Retina (tissue), 1 donor: ENCODE results near the gene CBX2.

Experiments used
- DNase-seq: peaks from one replicate; pipeline ENCODE4 v3.0.0-alpha.2; 2016

CBX2 gene

GRCh38 chr17:79801156-79802038 is 23.4 kb downstream of the CBX2 start:
- peak; percentile 68 for DNase-seq

DNA sequence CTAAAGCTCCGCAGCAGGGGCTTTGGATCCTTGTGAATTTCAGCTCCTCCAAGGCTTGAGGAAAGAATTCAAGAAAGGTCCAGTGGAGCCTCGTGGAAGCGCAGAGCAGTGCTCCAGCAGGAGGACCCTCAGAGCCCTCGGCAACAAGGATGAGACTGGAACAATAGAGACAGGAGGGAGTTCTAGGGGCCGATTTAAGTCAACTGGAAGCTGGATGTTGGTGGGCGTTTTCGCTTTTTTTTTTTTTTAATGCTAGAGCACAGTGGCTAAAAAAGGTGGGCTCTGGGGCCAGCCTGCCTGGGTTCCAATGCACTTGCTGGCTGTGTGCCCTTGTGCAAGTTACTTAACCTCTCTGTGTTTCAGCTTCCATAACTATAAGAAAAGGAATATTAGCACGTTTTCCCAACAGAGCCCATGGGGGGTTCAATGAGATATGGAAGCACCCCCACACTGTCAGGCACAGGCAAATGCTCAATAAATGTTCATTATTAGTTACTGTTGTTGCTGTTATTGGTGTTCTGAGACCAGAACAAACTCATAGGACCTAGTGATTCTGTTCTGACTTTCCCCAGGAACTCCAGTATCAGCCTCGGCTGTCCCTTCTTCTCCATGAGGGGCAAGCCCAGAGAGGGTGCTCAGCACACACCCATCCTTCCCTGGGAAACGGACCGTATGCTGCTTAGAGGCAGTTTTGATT is 24.2 kb downstream of the CBX2 start:
- no peak for DNase-seq

DNA sequence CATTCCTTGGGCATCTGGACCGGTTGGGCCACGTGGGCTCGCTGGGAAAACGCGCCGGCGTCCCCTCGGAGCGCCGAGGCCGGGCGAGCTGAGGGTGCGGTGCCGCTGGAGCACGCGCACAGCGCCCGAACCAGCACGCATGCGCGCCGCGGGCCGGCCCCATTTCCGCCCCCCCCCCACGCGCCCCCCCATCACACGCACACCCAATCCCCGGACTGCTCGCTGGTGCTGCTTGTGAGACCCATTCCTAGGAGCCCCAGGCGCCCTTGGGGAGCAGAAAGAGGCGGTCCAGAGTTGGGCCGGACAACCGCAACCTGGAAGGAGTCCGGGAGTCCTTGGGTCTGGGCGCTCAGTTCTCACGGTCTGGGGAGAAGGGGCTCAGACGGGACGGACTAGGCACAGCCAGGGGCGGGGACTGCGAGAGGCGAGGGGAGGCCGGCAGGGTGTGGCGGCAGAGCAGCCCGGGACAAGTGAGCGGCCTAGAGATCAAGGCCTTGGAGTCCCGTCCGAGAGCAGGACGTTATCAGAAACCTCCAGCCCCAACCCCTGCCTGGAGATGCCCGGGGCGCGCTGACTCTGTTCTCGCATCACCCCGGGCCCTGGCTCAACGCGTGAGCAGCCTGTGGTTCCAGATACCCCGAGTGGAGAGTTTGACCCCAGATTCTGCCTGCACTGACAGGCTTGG is 24.9 kb downstream of the CBX2 start:
- DNase-seq = peak; percentile 56

- DNase-seq = no peak
These were observed 25.6 kb downstream of the CBX2 start for GRCh38 chr17:79803421-79803996.

DNA sequence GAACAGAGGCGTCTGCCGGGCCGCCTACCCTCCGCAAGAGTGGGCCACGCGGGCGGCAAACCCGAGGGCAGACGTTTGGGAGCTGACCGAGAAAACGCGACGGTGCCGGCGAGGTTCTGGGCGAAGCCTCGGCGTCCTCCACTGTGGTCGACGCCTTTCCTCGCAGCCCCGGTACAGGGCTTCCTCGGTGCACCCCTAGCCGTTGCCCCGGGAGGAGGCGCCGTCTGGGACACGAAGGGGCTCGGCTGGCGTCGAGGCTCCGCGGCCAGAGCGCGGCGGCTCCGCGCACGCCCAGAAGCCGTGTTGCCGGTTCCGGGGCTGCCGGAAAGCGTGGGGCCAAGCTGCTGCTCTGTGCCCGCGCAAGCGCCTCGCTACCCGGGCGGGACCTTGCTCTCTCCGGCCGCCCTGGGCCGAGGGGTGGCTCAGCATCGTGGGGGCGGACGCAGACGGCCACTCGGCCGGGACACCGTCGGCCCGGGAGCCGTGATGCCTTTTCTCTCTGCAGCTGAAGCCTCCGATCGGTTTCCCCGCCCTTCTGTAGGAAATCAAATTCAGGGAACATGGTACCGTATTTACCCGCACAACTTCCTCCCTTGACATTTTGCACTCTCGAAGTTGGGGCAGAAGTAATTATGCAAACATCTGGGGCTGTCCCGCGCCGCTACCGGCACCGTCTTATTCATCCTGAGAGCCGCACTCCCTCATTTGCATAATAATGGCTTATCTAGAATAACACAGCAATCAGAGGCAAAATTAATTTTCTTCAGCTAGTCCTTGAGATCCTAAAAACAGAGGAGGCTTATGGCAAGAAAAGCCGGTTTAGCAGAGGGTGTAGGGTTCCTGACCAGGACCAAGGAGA is 26.3 kb downstream of the CBX2 start:
- DNase-seq = peak; percentile 79

DNA sequence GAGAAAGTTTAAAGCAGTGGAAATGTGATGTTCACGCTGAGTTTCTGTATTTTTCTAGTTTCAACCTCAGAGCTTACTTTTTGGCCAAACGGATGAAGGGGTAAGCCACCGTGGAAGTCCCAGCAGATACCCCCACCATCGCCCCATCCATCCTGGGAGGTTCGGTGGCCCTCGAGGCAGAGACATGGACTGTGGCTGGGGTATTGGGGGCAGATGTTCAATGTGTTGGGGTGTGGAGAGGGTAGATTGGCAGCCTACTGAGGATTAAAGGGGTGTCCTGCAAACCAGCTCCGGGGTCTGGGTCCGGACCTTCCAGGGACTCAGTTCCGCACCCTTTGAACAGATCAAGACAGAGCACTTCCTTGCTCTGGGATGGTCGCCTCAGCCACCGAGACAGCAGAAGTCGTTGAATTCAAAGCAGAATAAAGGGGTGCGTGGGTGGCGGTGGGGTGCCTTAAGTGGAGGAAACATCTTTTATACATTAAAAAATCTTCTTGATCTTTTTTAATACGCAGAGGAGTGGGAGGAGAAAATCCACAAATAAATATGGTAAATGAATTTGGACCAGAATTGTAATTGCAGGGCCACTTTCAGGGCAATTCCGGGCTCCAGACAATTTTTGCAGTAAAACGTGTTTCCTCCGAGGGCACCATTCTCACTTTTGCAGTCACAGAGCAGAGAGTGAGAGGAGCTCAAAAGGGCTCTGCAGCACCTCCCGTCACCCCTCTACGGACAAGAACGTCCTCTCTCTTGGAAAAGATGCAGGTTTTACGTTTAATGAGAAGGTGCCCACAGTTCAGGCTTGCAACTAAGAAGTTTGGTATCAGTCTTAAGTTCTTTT is 27.1 kb downstream of the CBX2 start:
- peak; percentile 36 for DNase-seq

DNA sequence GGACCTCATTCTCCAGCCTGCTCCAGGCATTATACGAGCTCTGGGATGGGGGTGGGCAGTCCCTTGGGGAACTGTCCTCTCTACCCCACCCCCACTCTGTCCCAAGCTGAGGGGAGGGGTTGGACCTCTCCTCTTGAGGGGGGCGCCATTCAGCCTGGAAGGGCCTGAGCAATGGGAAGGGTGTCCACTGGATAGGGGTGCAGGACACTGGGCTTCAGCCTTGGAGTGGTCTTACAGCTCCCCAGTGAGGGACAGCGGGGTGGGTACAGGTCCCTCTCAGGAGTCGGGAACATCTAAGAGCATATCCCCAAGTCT is 28.5 kb downstream of the CBX2 start:
- no peak for DNase-seq

DNA sequence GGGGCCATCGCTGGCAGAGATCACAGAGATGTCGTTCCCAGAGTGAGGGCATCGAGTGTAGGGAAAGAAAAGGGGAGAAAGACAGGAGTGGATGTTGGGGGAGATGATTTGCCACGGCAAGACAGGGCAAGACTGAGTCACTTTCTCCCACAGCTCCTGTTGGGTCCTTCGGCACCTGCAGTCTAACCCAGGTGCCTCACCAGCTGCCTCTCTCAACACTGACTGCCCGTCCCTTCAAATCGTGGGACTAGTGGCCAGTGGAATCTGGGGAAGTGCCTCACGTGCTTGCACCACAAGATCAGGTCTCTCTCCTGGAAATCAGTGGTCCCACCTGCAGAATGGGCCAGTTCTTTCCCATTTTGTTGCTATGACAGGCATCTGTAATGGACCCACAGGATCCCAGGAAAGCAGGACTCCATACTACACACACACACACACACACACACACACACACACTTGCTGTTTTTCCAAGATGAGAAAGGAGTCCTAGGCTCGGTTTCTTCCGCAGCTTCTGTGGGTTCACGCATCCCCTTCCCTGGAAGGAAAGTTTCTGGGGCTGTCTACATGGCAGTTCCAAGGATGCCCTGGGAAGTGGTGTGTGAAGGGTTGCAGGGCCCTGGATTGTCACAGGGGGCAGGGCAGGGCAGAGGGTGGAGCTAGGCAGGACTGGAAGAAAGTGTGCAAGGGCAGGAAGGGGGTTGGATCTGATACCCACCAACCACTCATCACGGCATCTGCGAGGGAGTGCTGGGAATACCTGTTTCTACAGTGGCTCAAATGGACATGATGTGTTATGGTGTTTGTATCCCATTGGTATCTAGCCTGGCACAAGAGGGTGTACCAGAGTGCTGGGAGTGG is 29.1 kb downstream of the CBX2 start:
- DNase-seq = no peak

DNA sequence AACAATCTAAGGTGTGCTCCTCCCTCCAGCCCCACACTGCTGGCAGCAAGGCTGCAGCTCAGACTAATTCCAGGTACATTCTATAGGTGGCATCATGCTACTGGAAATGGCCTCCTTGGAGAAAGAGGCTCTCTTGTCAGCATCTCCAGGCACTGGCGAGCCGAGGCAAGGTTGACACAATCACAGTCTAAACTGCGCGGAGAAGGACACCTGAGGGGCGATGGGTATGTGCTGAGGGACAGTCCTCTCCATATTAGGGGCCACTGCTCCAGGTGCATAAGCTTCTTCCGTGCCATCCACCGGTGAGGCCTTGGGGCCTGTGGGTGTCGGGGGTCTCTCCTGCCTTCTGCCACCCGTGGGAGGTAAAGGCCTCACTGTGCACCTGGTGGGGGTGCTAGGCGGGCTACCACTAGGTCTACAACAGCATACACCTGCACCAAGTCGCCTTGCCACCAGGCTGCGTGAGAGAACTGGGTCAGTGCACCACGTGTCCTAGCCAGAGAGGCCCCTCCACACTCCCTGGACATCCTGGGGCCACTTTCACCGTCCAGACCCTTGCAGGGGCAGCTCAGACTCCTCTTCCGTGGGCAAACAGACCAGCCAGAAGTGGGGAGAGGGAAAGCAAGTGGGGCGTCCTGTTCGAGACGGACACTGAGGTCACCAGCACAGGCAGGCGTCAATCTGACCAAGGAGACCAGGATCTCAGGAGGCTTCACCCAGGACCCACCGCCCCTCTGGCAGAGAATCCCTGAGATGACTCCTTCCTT is 31.0 kb downstream of the CBX2 start:
- peak; percentile 62 for DNase-seq

GRCh38 chr17:79809530-79810129 is 31.7 kb downstream of the CBX2 start:
- peak; percentile 58 for DNase-seq

- DNase-seq = peak; percentile 77
These were observed 32.4 kb downstream of the CBX2 start for GRCh38 chr17:79810130-79811010.

DNA sequence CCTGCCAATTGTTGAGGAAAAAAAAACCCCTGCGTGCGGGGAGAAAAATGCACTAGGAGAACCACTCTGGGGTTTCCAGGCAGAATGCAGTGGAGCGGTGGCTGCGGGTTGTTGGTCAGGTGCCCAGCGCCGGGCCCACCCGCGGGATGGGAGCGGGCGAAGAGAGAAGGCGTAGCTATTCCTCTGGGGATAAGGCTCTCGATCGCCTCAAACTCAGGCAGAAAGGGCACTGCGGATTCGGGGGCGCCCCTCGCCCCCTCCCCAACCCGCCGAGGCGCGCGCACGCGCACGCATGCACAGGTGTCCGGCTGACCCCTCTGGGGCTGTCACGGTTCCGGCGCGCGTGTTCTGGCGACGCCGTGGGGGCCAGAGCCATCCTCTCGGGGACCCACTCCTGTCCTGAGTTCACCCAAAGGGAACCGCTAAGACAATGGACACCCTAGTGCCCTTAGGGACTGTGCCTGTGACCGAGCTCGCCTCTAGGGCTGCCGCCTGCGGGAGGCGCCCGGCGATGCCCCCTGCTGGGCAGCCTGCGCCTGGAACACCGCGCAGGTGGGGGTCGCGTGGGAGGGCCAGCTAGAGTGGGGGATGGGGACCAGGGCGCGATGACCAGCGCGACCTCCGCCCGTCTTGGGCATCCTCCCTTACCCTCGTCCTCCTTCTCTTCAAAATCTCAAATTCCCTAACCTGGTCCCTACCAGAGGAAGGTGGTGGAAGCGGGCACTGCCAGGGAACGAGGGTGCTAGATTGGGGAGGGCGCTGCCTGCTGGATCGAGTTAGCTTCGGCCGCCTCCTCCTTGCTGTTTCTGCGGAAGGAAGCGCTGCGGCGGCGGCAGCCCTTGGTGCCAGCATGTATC is 33.3 kb downstream of the CBX2 start:
- DNase-seq = peak; percentile 81

DNA sequence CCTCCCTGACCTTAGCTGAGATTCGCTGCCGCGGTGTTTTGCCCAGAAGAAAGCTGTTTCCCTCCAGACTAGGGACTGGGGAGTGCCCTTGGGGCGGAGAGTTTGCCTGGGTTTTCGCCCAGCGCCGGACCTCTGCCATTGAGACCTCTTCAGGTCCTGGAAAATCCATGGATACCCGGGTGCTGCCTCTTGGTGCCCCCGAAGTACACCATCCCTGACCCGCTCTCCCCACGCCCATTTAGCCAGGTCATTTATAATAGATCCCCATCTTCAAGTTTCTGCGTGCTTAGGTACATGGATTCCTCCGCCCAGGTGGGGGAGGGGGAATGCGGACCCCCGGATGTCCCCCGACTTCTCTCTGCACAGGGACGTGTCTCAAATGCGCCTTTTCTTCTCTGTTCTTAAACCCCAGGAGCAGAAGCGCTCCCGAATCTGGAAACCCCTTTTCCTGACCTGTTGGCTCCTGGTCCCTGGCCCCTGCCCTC is 34.0 kb downstream of the CBX2 start:
- no peak for DNase-seq

DNA sequence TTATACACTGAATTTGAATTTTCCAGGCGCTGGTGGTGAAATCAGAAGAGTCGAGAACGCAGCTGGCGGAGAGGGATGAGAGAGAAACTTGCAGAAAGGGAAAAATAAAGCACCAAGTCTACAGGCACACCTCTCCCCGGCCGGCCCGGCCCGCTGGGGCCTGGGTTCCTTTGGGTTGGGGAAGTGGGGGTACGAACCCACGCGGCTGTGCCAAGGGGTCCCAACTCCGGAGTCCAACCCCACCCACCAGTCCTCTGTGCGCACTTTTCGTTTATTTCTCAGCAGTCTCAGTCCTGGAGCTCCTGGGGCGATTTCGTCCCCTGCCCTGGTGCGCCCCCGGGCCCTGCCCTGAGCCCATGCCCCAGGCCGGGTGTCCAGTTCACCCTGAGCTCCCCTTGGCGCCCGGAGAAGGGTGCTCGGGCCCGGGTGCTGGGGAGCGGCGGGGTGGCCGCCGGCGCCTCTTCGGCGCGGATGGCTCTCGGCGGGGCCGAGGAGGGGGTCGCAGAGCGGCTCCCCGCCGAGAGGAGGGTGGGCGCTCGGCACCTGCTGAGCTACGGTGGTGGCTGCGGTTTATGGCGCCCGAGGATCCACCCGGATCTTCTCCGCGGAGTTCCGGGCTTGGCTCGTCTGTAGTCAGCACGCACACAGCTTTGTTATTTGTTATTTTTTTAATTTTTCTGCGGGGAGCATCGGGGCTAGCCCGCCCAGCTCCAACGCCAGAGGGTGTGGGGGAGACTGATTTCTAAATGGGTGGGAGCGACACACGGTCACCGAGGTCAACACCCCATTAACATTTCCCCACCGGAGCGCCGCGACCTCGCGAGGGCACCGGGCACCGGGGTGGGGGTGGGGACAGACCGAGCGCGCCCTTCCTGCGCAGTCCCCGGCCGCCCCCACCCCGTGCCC is 34.7 kb downstream of the CBX2 start:
- DNase-seq = peak; percentile 74

- DNase-seq = peak; percentile 18
These were observed 35.6 kb downstream of the CBX2 start for GRCh38 chr17:79813297-79814126.
